HTERT RPE-1 (cell line): ENCODE results near the gene IMMP2L.
"Not testable (repeated sequence)": the region's sequence is repeated elsewhere in the genome, so short reads cannot be mapped to it uniquely, and the experiment has no call there.

ENCODE experiments used
- in situ Hi-C: fragments of 300-500 bp; cut with MboI; formaldehyde crosslinking; loops from 4 replicates; pipeline ENCODE4 v1.14.3; 2020; ENCODE audit warnings: low sequenced_read_pairs

IMMP2L gene

GRCh38 chr7:111088328-111088727 lies 474.0 kb downstream of the IMMP2L start:
- in situ Hi-C loops = no loop called here

GRCh38 chr7:111086532-111086931 lies 475.8 kb downstream of the IMMP2L start:
- in situ Hi-C loops = no loop called here

GRCh38 chr7:111085356-111085755 lies 476.9 kb downstream of the IMMP2L start:
- in situ Hi-C loops = no loop called here

- in situ Hi-C loops = no loop called here
These were observed 478.9 kb downstream of the IMMP2L start for GRCh38 chr7:111083413-111083812.

- in situ Hi-C loops = no loop called here
These were observed 479.9 kb downstream of the IMMP2L start for GRCh38 chr7:111082351-111082750.

GRCh38 chr7:111081546-111082267 lies 480.6 kb downstream of the IMMP2L start:
- in situ Hi-C loops = no loop called here

GRCh38 chr7:111080495-111081105 lies 481.7 kb downstream of the IMMP2L start:
- in situ Hi-C loops = no loop called here

GRCh38 chr7:111077001-111077400 lies 485.3 kb downstream of the IMMP2L start:
- in situ Hi-C loops = no loop called here

GRCh38 chr7:111076205-111076604 lies 486.1 kb downstream of the IMMP2L start:
- in situ Hi-C loops = no loop called here

GRCh38 chr7:111075498-111075897 lies 486.8 kb downstream of the IMMP2L start:
- in situ Hi-C loops = no loop called here

- in situ Hi-C loops = no loop called here
These were observed 487.5 kb downstream of the IMMP2L start for GRCh38 chr7:111074748-111075146.

GRCh38 chr7:111074071-111074747 lies 488.1 kb downstream of the IMMP2L start:
- in situ Hi-C loops = no loop called here

GRCh38 chr7:111072658-111073057 lies 489.6 kb downstream of the IMMP2L start:
- in situ Hi-C loops = not testable (repeated sequence)

GRCh38 chr7:111071556-111071955 lies 490.7 kb downstream of the IMMP2L start:
- in situ Hi-C loops = no loop called here

- in situ Hi-C loops = no loop called here
These were observed 493.7 kb downstream of the IMMP2L start for GRCh38 chr7:111068618-111069017.

- in situ Hi-C loops = no loop called here
These were observed 494.6 kb downstream of the IMMP2L start for GRCh38 chr7:111067682-111068081.

- in situ Hi-C loops = no loop called here
These were observed 495.0 kb downstream of the IMMP2L start for GRCh38 chr7:111067251-111067650.

GRCh38 chr7:111063166-111063565 lies 499.1 kb downstream of the IMMP2L start:
- in situ Hi-C loops = no loop called here

GRCh38 chr7:111059833-111060232 lies 502.5 kb downstream of the IMMP2L start:
- in situ Hi-C loops = no loop called here

- in situ Hi-C loops = no loop called here
These were observed 505.2 kb downstream of the IMMP2L start for GRCh38 chr7:111057066-111057465.

GRCh38 chr7:111056371-111056770 lies 505.9 kb downstream of the IMMP2L start:
- in situ Hi-C loops = no loop called here

GRCh38 chr7:111053035-111053434 lies 509.3 kb downstream of the IMMP2L start:
- in situ Hi-C loops = no loop called here
